Chondrocyte (in vitro differentiated cells): ENCODE data around the gene ABLIM2. TPM values are rescaled to one million over a fixed set of nuclear protein-coding genes. Genes with fewer than 3 reads are reported as not detected.

Source experiments
- DNase-seq: peaks from one replicate; pipeline ENCODE4 v3.0.0; 2021; ENCODE audit warnings: mixed read lengths, low spot score
- H3K27ac Mint-ChIP-seq: one replicate; pipeline ENCODE4 v1.8.0; 2021; ENCODE audit warnings: mild to moderate bottlenecking, moderate library complexity, mixed read lengths; ENCODE audit not compliant: unreplicated experiment
- H3K27me3 Mint-ChIP-seq: 2 replicates; pipeline ENCODE4 v1.8.0; 2021; ENCODE audit warnings: low read depth, mixed read lengths
- H3K36me3 Mint-ChIP-seq: 2 replicates; pipeline ENCODE4 v1.8.0; 2021; ENCODE audit warnings: low read depth, mixed read lengths
- H3K4me1 Mint-ChIP-seq: 2 replicates; pipeline ENCODE4 v1.8.0; 2021; ENCODE audit warnings: low read depth, mild to moderate bottlenecking, mixed read lengths
- H3K4me3 Mint-ChIP-seq: one replicate; pipeline ENCODE4 v1.8.0; 2021; ENCODE audit warnings: mild to moderate bottlenecking, moderate library complexity, mixed read lengths; ENCODE audit not compliant: unreplicated experiment
- H3K9me3 Mint-ChIP-seq: 2 replicates; pipeline ENCODE4 v1.8.0; 2021; ENCODE audit warnings: low read depth, mixed read lengths
- CTCF ChIP-seq: fragments of 200-600 bp; sonication (generic); IDR thresholded peaks from 2 replicates; pipeline ENCODE4 v1.5.0; 2021; ENCODE audit warnings: antibody characterized with exemption, mild to moderate bottlenecking, moderate library complexity
- total RNA-seq: library from RNA; stranded (reverse); gene quantifications from 3 replicates; pipeline ENCODE4 v1.2.1, GENCODE V29; 2021

The ABLIM2 gene
- total RNA-seq, 1 donor from 2014 or later = 0.47 TPM

GRCh38 chr4:8005033-8005808 is 153.4 kb downstream of the ABLIM2 start:
- Mint-ChIP-seq H3K36me3 (no peaks in the 10 kb centered on the region), H3K4me3 (no peak overlapping the region), H3K4me1 (peaks cover 3% of the 10 kb centered on the region), H3K9me3 (no peaks in the 10 kb centered on the region), H3K27ac (no peak overlapping the region), H3K27me3 (peaks cover 55% of the 10 kb centered on the region)
- no peak for DNase-seq
- no peak for TF ChIP-seq CTCF

GRCh38 chr4:8004066-8004465 is 154.5 kb downstream of the ABLIM2 start:
- no peak for TF ChIP-seq CTCF
- H3K4me1 Mint-ChIP-seq = no peaks in the 10 kb centered on the region
- H3K36me3 Mint-ChIP-seq = no peaks in the 10 kb centered on the region
- no peak for DNase-seq
- H3K9me3 Mint-ChIP-seq = no peaks in the 10 kb centered on the region
- H3K27ac Mint-ChIP-seq = no peak overlapping the region
- H3K4me3 Mint-ChIP-seq = no peak overlapping the region
- H3K27me3 Mint-ChIP-seq = peaks cover 55% of the 10 kb centered on the region

GRCh38 chr4:8002525-8003309 is 155.9 kb downstream of the ABLIM2 start:
- Mint-ChIP-seq H3K27ac (no peak overlapping the region), H3K4me3 (no peak overlapping the region), H3K36me3 (no peaks in the 10 kb centered on the region), H3K4me1 (no peaks in the 10 kb centered on the region), H3K27me3 (peaks cover 51% of the 10 kb centered on the region), H3K9me3 (no peaks in the 10 kb centered on the region)
- no peak for TF ChIP-seq CTCF
- no peak for DNase-seq

GRCh38 chr4:8001564-8002355 is 156.9 kb downstream of the ABLIM2 start:
- no peaks in the 10 kb centered on the region for H3K4me1 Mint-ChIP-seq
- H3K4me3 Mint-ChIP-seq = no peak overlapping the region
- TF ChIP-seq CTCF = no peak
- H3K27me3 Mint-ChIP-seq = peaks cover 44% of the 10 kb centered on the region
- no peak overlapping the region for H3K27ac Mint-ChIP-seq
- DNase-seq = no peak
- H3K9me3 Mint-ChIP-seq = no peaks in the 10 kb centered on the region
- H3K36me3 Mint-ChIP-seq = no peaks in the 10 kb centered on the region
